Measurements from ENCODE around the gene OCRL. TPM values are rescaled to one million over a fixed set of nuclear protein-coding genes. Genes with fewer than 3 reads are reported as not detected.

Gene OCRL
- total and polyA plus RNA-seq, 2 of the 4 experiments (the other 2 are of a cell fraction), result 19.4 to 20.6 TPM

DNA sequence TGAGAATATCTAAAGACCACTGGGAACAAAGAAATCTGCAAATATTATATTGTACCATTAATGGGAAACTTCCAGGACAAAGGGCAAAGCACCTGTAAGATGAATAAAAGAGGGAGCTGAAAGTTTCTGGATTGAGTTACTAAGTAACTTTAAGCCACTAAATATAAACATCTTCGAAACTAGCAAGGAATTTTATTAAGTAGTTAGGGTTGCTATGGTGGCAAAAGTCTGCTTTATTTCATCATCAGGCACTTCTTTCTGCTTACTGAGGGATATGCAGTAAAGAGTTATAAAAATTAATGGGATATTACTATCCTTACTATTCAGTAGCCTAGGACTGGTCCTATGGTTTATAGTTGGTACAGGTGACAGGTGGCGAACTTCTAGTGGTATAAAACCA is 49.7 kb upstream of the OCRL start:
- Histone ChIP-seq H3K9ac (ENCODE audit: low read depth, low read length) (no peak overlapping the region), H3K23ac (ENCODE audit: low read depth, low read length) (no peak overlapping the region), H2BK120ac (ENCODE audit: low read depth, low read length) (no peak overlapping the region), H3K18ac (ENCODE audit: low read depth, low read length) (no peak overlapping the region), H3K79me1 (ENCODE audit: low read depth in 1 of 2, low read length in 2 of 2) (peaks cover 2 to 15% of the 10 kb centered on the region in 2 experiments), H2AK9ac (replicated peaks; ENCODE audit: low read depth, low read length, poor library complexity) (no peak overlapping the region), H2AFZ (replicated peaks; ENCODE audit: low read length, poor library complexity) (no peak overlapping the region), H2BK5ac (ENCODE audit: low read depth, low read length, poor library complexity, severe bottlenecking) (no peak overlapping the region), H4K8ac (ENCODE audit: low read depth in 2 of 2, low read length in 2 of 2) (no peak overlapping the region), H3K9me3 (ENCODE audit: control insufficient read depth, insufficient read depth, low read length) (no peaks in the 10 kb centered on the region), H4K5ac (ENCODE audit: low read depth, low read length) (no peak overlapping the region), H3K27ac (ENCODE audit: insufficient read depth, low read length) (no peak overlapping the region), H3K56ac (ENCODE audit: extremely low read depth, insufficient read depth, low read length) (no peak overlapping the region), H3K4me1 (ENCODE audit: control insufficient read depth, insufficient read depth, low read length) (peaks cover 2% of the 10 kb centered on the region; the same call in 1 of the 2 replicates), H2AK5ac (ENCODE audit: low read depth, low read length) (no peak overlapping the region), H3K36me3 (ENCODE audit: control insufficient read depth, insufficient read depth, low read length) (peaks cover 21% of the 10 kb centered on the region), H2BK20ac (ENCODE audit: low read depth, low read length) (no peak overlapping the region), H3K4ac (ENCODE audit: low read depth, low read length) (no peak overlapping the region), H2BK15ac (ENCODE audit: low read depth, low read length) (no peak overlapping the region), H3K14ac (replicated peaks; ENCODE audit: low read depth, low read length) (no peak overlapping the region), H3K4me3 (ENCODE audit: insufficient read depth, low read depth, low read length) (no peak overlapping the region), H3K27me3 (ENCODE audit: control insufficient read depth, insufficient read depth, low read length) (0 out of 2 replicates have a peak, but pooled peaks cover 2% of the 10 kb centered on the region), H3K9me1 (ENCODE audit: insufficient read depth, low read length) (no peaks in the 10 kb centered on the region; the same call in none of the 2 replicates), H4K91ac (ENCODE audit: insufficient read depth, low read depth, low read length) (no peak overlapping the region), H3K4me2 (ENCODE audit: low read depth, low read length) (no peak overlapping the region), H4K20me1 (ENCODE audit: insufficient read depth, low read length) (no peaks in the 10 kb centered on the region)
- BruUV-seq (replicated peaks), result no TSS peak
- CTCF ChIA-PET, result no interaction called here
- ATAC-seq (ENCODE audit: low read depth) (no peak), DNase-seq (no peak)
- intact Hi-C loops (cut with micrococcal nuclease), result no loop called here
- dilution Hi-C loops (cut with HindIII; ENCODE audit: low sequenced_read_pairs, unreplicated experiment), result no loop called here
- in situ Hi-C loops (cut with MboI; ENCODE audit: low sequenced_read_pairs), result no loop called here
- WGBS, 2 experiments (ENCODE audit: extremely low coverage in 2 of 2, insufficient read length in 1 of 2), result no CpG with 5 or more reads among the region's 2 CpGs
- POLR2A ChIA-PET (ENCODE audit: unreplicated experiment), result no interaction called here
- TF ChIP-seq BHLHE40 (IDR thresholded peaks at IDR 0.05; ENCODE audit: low read depth, low read length) (no peak), SMC3 (IDR thresholded peaks at IDR 0.05; ENCODE audit: low read depth, low read length) (no peak), MAZ (IDR thresholded peaks at IDR 0.05; ENCODE audit: borderline replicate concordance, low read depth, low read length) (no peak), NFE2L2 (IDR thresholded peaks at IDR 0.05; ENCODE audit: low read depth, low read length) (no peak), POLR2A (IDR thresholded peaks at IDR 0.05; ENCODE audit: low read depth, low read length) (no peak), RAD21 (IDR thresholded peaks at IDR 0.05; ENCODE audit: low read length) (no peak)
- TF ChIP-seq, protein P1, sequence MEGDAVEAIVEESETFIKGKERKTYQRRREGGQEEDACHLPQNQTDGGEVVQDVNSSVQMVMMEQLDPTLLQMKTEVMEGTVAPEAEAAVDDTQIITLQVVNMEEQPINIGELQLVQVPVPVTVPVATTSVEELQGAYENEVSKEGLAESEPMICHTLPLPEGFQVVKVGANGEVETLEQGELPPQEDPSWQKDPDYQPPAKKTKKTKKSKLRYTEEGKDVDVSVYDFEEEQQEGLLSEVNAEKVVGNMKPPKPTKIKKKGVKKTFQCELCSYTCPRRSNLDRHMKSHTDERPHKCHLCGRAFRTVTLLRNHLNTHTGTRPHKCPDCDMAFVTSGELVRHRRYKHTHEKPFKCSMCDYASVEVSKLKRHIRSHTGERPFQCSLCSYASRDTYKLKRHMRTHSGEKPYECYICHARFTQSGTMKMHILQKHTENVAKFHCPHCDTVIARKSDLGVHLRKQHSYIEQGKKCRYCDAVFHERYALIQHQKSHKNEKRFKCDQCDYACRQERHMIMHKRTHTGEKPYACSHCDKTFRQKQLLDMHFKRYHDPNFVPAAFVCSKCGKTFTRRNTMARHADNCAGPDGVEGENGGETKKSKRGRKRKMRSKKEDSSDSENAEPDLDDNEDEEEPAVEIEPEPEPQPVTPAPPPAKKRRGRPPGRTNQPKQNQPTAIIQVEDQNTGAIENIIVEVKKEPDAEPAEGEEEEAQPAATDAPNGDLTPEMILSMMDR (conservative IDR thresholded peaks at IDR 0.05; ENCODE audit: low read depth, low read length), result no peak
- TF ChIP-seq, protein P2, sequence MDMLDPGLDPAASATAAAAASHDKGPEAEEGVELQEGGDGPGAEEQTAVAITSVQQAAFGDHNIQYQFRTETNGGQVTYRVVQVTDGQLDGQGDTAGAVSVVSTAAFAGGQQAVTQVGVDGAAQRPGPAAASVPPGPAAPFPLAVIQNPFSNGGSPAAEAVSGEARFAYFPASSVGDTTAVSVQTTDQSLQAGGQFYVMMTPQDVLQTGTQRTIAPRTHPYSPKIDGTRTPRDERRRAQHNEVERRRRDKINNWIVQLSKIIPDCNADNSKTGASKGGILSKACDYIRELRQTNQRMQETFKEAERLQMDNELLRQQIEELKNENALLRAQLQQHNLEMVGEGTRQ (IDR thresholded peaks at IDR 0.05; ENCODE audit: low read depth, low read length), result no peak

All from IMR-90 (cell line).